CD14-positive monocyte (primary cell): ENCODE results near the gene AP1G2. TPM values are rescaled to one million over a fixed set of nuclear protein-coding genes. Genes with fewer than 3 reads are reported as not detected.
A peak's percentile ranks its signal among the peaks of the same experiment; 100 is the strongest.

Experiments used
- DNase-seq, 3 donors: peaks; one replicate each; pipeline ENCODE4 v3.0.0-alpha.2; 2011 to 2022
- H2AFZ ChIP-seq: 2 replicates; pipeline ENCODE4 v1.6.0; 2012; ENCODE audit warnings: mild to moderate bottlenecking, low read depth, low read length, inconsistent platforms; ENCODE audit not compliant: insufficient read depth, poor library complexity, severe bottlenecking
- H3K27ac ChIP-seq, 2 donors: 1 replicate in 1 of 2; 2 replicates in 1 of 2; pipeline ENCODE4 v1.5.1; 2012 to 2013; ENCODE audit warnings: low read length in 2 of 2, control low read depth in 1 of 2, inconsistent platforms in 1 of 2, low read depth in 1 of 2, mild to moderate bottlenecking in 1 of 2
- H3K27me3 ChIP-seq, 2 donors: one replicate each; pipeline versions ENCODE4 v1.6.0 to v1.6.1; 2011 to 2013; ENCODE audit warnings: low read length in 2 of 2; ENCODE audit not compliant: control insufficient read depth in 2 of 2, insufficient read depth in 2 of 2
- H3K36me3 ChIP-seq, 2 donors: replicated peaks in 1 of 2; 1 replicate in 1 of 2; 2 replicates in 1 of 2; pipeline versions ENCODE4 v1.5.1 to v1.6.1; 2012 to 2013; ENCODE audit warnings: low read length in 2 of 2, control low read depth in 1 of 2, inconsistent platforms in 1 of 2, mild to moderate bottlenecking in 1 of 2; ENCODE audit not compliant: insufficient read depth in 2 of 2, control insufficient read depth in 1 of 2
- H3K4me1 ChIP-seq, 2 donors: 1 replicate in 1 of 2; 2 replicates in 1 of 2; pipeline versions ENCODE4 v1.5.1 to v1.6.1; 2012 to 2013; ENCODE audit warnings: low read length in 2 of 2, control low read depth in 1 of 2, inconsistent platforms in 1 of 2, mild to moderate bottlenecking in 1 of 2, moderate library complexity in 1 of 2; ENCODE audit not compliant: insufficient read depth in 2 of 2, control insufficient read depth in 1 of 2
- H3K4me2 ChIP-seq: replicated peaks from 2 replicates; pipeline ENCODE3; 2012; ENCODE audit warnings: low read length, moderate library complexity, mild to moderate bottlenecking; ENCODE audit not compliant: poor library complexity, severe bottlenecking; ENCODE audit errors: extremely low read depth
- H3K4me3 ChIP-seq, 3 experiments: fragments of 200-600 bp in 1 of 3; sonication (generic) in 1 of 3; replicated peaks in 1 of 3; 1 replicate in 2 of 3; 2 replicates in 1 of 3; pipeline ENCODE4 v1.5.1; 2011 to 2013; ENCODE audit warnings: low read length in 3 of 3, mild to moderate bottlenecking in 3 of 3, control low read depth in 2 of 3, low read depth in 2 of 3, inconsistent platforms in 1 of 3, moderate library complexity in 1 of 3
- H3K79me2 ChIP-seq: 2 replicates; pipeline ENCODE4 v1.6.0; 2012; ENCODE audit warnings: mild to moderate bottlenecking, control low read depth, inconsistent platforms, low read length, moderate library complexity; ENCODE audit not compliant: insufficient read depth
- H3K9ac ChIP-seq: 2 replicates; pipeline ENCODE4 v1.6.0; 2017; ENCODE audit warnings: low read length, mild to moderate bottlenecking; ENCODE audit not compliant: insufficient read depth, poor library complexity, severe bottlenecking
- H3K9me3 ChIP-seq, 2 donors: replicated peaks in 1 of 2; 1 replicate in 1 of 2; 2 replicates in 1 of 2; pipeline versions ENCODE4 v1.5.1 to v1.6.1; 2012 to 2013; ENCODE audit warnings: low read length in 2 of 2, control low read depth in 1 of 2; ENCODE audit not compliant: control insufficient read depth in 1 of 2, insufficient read depth in 1 of 2
- H4K20me1 ChIP-seq: 2 replicates; pipeline ENCODE4 v1.6.0; 2012; ENCODE audit warnings: mild to moderate bottlenecking, low read length, control low read depth, moderate library complexity; ENCODE audit not compliant: insufficient read depth
- H3K27ac Mint-ChIP-seq, 7 donors: one replicate each; pipeline ENCODE4 v1.8.0; 2020; ENCODE audit warnings: mild to moderate bottlenecking in 7 of 7, mixed read lengths in 7 of 7, moderate library complexity in 6 of 7, inconsistent platforms in 2 of 7
- H3K27me3 Mint-ChIP-seq, 3 donors: one replicate each; pipeline ENCODE4 v1.8.0; 2021 to 2022; ENCODE audit warnings: low read depth in 3 of 3, mild to moderate bottlenecking in 3 of 3, mixed read lengths in 3 of 3, moderate library complexity in 3 of 3, inconsistent platforms in 1 of 3
- H3K36me3 Mint-ChIP-seq, 2 donors: one replicate each; pipeline ENCODE4 v1.8.0; 2020; ENCODE audit warnings: mixed read lengths in 2 of 2, inconsistent platforms in 1 of 2, mild to moderate bottlenecking in 1 of 2
- H3K4me1 Mint-ChIP-seq: one replicate; pipeline ENCODE4 v1.8.0; 2020; ENCODE audit warnings: mild to moderate bottlenecking, mixed read lengths
- H3K4me3 Mint-ChIP-seq, 2 donors: one replicate each; pipeline ENCODE4 v1.8.0; 2020; ENCODE audit warnings: mild to moderate bottlenecking in 2 of 2, mixed read lengths in 2 of 2, moderate library complexity in 1 of 2
- H3K9me3 Mint-ChIP-seq, 7 donors: one replicate each; pipeline ENCODE4 v1.8.0; 2020 to 2022; ENCODE audit warnings: mixed read lengths in 7 of 7, mild to moderate bottlenecking in 6 of 7, moderate library complexity in 6 of 7, inconsistent platforms in 2 of 7
- WGBS: methylation state at CpG from one replicate; pipeline ENCODE4 v1.1.5; 2013; ENCODE audit warnings: missing lambda C conversion rate; ENCODE audit not compliant: insufficient coverage; 5-methylcytosine and 5-hydroxymethylcytosine counted together
- intact Hi-C, 2 donors: fragments of 100-400 bp; cut with micrococcal nuclease; formaldehyde crosslinking; loops; one replicate each; pipeline versions ENCODE4 v1.15.0 to v1.15.1; 2023
- polyA plus RNA-seq, 3 donors: library from polyadenylated mRNA; depleted of rRNA in 1 of 3; unstranded in 2 of 3; stranded (reverse) in 1 of 3; fragments of 300-500 nt in 2 of 3; fragments of >200 nt in 1 of 3; fragmentation: Illumina TruSeq in 2 of 3; gene quantifications; 1 replicate in 2 of 3; 2 replicates in 1 of 3; pipeline ENCODE4 v1.2.3, GENCODE V29; 2012 to 2021
- TF ChIP-seq, protein P1 (sequence below): fragments of 200-600 bp; IDR thresholded peaks from one replicate; pipeline ENCODE4 v1.8.0; 2022; ENCODE audit warnings: antibody characterized with exemption, mild to moderate bottlenecking

The AP1G2 gene
- polyA plus RNA-seq, 3 donors, result 32.2 to 437 (median 37.0) TPM

DNA sequence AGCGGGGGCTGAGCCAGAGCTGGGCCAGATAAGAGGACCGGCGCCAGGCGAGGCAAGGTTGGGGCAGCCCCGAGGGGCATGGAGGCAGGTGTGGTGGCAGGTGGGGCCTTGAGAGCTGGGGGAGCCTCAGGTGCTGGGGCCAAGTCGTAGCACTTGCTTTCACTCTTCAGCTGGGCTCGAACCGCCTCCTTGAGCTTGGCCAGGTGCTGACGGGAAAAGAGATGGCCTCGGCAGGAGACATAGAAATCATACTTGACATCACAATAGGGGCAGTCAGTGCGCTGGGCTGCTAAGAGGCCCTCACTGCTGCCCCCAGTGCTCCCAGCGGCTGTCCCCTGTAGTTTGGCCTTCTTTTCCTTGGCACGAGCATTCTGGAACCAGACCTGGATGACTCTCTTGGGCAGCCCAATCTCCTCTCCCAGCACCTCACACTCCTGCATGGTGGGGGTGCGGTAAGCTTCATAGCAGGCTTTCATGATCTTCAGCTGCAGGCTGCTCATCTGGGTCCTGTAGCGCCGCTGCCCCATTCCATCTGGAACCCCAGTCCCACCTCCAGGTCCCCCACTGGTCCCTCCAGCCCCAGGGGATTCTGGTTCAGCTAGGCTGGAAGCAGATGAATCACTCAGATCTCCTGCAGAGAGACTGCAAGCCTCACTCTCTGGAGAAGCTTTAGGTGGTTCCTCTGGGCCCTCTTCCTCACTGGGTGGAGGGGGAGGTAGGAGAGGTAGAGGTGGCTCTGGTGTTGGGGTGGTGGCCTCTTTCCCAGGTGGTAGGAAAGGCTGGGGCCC lies 44.2 kb downstream of the AP1G2 start:
- Histone ChIP-seq H3K4me1 (peaks cover 14 to 18% of the 10 kb centered on the region in 2 donors), H3K9ac (no peak overlapping the region), H3K4me2 (no peak overlapping the region), H3K9me3 (no peaks in the 10 kb centered on the region), H3K4me3 (no peak overlapping the region), H3K27me3 (no peaks in the 10 kb centered on the region), H4K20me1 (no peaks in the 10 kb centered on the region), H2AFZ (no peak overlapping the region), H3K36me3 (no peaks in the 10 kb centered on the region), H3K27ac (no peak overlapping the region), H3K79me2 (no peaks in the 10 kb centered on the region)
- TF ChIP-seq, protein P1, sequence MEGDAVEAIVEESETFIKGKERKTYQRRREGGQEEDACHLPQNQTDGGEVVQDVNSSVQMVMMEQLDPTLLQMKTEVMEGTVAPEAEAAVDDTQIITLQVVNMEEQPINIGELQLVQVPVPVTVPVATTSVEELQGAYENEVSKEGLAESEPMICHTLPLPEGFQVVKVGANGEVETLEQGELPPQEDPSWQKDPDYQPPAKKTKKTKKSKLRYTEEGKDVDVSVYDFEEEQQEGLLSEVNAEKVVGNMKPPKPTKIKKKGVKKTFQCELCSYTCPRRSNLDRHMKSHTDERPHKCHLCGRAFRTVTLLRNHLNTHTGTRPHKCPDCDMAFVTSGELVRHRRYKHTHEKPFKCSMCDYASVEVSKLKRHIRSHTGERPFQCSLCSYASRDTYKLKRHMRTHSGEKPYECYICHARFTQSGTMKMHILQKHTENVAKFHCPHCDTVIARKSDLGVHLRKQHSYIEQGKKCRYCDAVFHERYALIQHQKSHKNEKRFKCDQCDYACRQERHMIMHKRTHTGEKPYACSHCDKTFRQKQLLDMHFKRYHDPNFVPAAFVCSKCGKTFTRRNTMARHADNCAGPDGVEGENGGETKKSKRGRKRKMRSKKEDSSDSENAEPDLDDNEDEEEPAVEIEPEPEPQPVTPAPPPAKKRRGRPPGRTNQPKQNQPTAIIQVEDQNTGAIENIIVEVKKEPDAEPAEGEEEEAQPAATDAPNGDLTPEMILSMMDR, result no peak
- no peak for DNase-seq
- no peak overlapping the region for H3K4me3 Mint-ChIP-seq
- H3K9me3 Mint-ChIP-seq, result peaks cover 0 to 2% (median 0%) of the 10 kb centered on the region in 7 donors
- H3K4me1 Mint-ChIP-seq, result peaks cover 15% of the 10 kb centered on the region
- H3K27me3 Mint-ChIP-seq, result peaks cover 0 to 8% (median 2%) of the 10 kb centered on the region in 3 donors
- 96% methylated on average over 10 of the region's 16 CpGs for WGBS
- intact Hi-C loops, result no loop called here
- H3K27ac Mint-ChIP-seq, result peak overlapping the region in 1 of 7 donors; percentile 73
- H3K36me3 Mint-ChIP-seq, result no peaks in the 10 kb centered on the region

DNA sequence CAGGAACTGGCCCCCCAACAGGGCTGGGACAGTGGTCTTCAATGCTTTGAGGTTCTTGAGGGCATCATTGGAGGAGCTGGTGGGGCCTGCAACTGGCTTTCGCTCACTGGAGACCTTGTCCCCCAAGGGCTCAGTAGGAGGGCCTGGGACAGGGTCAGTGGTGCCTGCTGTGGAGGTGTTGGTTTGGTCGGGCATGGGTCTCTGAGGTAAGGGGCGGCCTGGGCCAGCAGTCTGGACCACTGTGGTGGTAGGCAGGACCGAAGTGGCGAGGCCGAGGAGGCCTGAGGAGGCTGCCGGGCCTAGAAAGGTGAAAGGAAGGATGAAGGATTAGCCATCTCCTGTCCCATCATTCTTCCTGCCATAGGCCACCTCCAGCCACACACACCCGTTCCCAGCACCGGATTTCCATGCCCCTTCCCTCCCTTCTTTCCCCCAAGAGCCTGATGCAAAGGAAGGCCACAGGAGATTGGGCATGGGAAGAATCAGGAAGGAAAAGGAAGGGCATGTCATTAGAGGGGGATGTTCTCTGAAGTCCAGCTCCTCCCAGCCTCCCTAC lies 44.9 kb downstream of the AP1G2 start:
- H3K4me3 ChIP-seq, result no peak overlapping the region
- no peaks in the 10 kb centered on the region for H3K79me2 ChIP-seq
- H3K27me3 ChIP-seq, result no peaks in the 10 kb centered on the region
- no peak overlapping the region for H3K9ac ChIP-seq
- Mint-ChIP-seq H3K27me3 (peaks cover 0 to 6% (median 2%) of the 10 kb centered on the region in 3 donors), H3K36me3 (no peaks in the 10 kb centered on the region), H3K9me3 (no peaks in the 10 kb centered on the region), H3K27ac (no peak overlapping the region), H3K4me3 (no peak overlapping the region), H3K4me1 (peaks cover 15% of the 10 kb centered on the region)
- no peaks in the 10 kb centered on the region for H4K20me1 ChIP-seq
- no peaks in the 10 kb centered on the region for H3K36me3 ChIP-seq
- H3K4me2 ChIP-seq, result no peak overlapping the region
- intact Hi-C loops, result no loop called here
- WGBS, result 100% methylated on average over 4 of the region's 9 CpGs
- H2AFZ ChIP-seq, result no peak overlapping the region
- H3K4me1 ChIP-seq, result peaks cover 14 to 18% of the 10 kb centered on the region in 2 donors
- TF ChIP-seq, protein P1, result no peak
- no peaks in the 10 kb centered on the region for H3K9me3 ChIP-seq
- no peak for DNase-seq
- no peak overlapping the region for H3K27ac ChIP-seq
